ENCODE measurements around the gene DIAPH3. TPM values are rescaled to one million over a fixed set of nuclear protein-coding genes. Genes with fewer than 3 reads are reported as not detected.

DIAPH3 gene
- total RNA-seq, 4 donors from 2014 or later: 1.4 to 13.2 (median 2.6) TPM

GRCh38 chr13:59689057-59689456 is 474.7 kb downstream of the DIAPH3 start:
- Histone ChIP-seq H3K27ac (no peak overlapping the region), H3K4me3 (no peak overlapping the region), H3K36me3 (no peaks in the 10 kb centered on the region), H3K27me3 (no peaks in the 10 kb centered on the region), H3K9me3 (no peaks in the 10 kb centered on the region), H3K4me1 (no peaks in the 10 kb centered on the region)
- no peak for DNase-seq
- TF ChIP-seq POLR2A (IDR thresholded peaks at IDR 0.05) (no peak), CTCF (IDR thresholded peaks at IDR 0.05) (no peak)

DNA sequence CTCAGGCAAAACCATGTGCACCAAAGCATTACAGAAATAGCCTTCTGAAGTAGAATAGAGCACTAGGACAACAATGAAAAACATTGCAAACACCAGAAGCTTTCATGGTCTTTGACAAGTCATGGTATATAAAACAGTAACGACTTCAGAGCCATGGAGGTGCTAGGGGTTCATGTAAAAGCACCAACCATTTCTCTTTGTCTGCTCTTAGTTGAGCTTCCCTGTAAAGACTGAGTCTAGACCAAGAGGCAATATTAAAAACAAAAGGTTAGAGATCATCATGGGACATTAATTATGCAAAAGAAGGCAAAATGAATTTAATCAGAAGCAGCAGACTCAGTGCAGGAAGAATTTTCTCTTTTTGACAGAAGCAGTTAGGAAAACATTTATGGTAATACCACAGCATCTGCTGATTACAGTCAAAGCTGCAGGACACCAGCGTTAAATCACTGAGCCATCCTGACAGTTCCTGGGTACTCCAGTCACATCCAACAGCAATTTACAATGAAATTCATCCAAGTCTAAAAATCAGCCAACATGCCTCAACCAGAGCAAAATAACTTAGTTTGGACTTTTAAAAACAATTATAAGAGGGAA is 476.8 kb downstream of the DIAPH3 start:
- no peaks in the 10 kb centered on the region for H3K36me3 ChIP-seq
- H3K4me3 ChIP-seq: no peak overlapping the region
- no peak for DNase-seq
- no peaks in the 10 kb centered on the region for H3K9me3 ChIP-seq
- no peak overlapping the region for H3K27ac ChIP-seq
- no peaks in the 10 kb centered on the region for H3K4me1 ChIP-seq
- TF ChIP-seq CTCF (IDR thresholded peaks at IDR 0.05) (no peak), POLR2A (IDR thresholded peaks at IDR 0.05) (no peak)
- H3K27me3 ChIP-seq: no peaks in the 10 kb centered on the region

DNA sequence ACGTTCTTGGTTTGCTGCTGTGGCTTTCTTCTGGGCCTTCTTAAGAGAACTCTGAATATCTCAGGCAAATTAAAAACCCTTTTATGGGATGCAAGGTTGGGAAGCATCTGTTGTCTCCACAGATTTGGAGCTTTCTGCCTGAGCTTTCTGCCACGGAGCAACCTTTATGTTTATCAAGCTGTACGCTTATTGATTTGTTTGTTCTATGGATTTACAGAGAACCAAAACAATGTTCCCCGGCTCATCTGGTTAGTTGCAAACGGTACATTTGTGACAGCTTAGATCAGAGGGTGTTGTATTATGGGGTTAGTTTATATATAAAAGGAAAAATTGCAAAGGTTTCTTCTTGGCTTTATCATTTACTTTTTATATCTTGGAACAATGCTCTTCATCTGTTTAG is 479.6 kb downstream of the DIAPH3 start:
- TF ChIP-seq POLR2A (IDR thresholded peaks at IDR 0.05) (no peak), CTCF (IDR thresholded peaks at IDR 0.05) (no peak)
- Histone ChIP-seq H3K36me3 (no peaks in the 10 kb centered on the region), H3K27me3 (no peaks in the 10 kb centered on the region), H3K9me3 (no peaks in the 10 kb centered on the region), H3K4me1 (no peaks in the 10 kb centered on the region), H3K27ac (no peak overlapping the region), H3K4me3 (no peak overlapping the region)
- DNase-seq: no peak

GRCh38 chr13:59681636-59682311 is 482.0 kb downstream of the DIAPH3 start:
- H3K36me3 ChIP-seq: no peaks in the 10 kb centered on the region
- no peak for DNase-seq
- H3K4me1 ChIP-seq: no peaks in the 10 kb centered on the region
- no peak overlapping the region for H3K27ac ChIP-seq
- H3K9me3 ChIP-seq: no peaks in the 10 kb centered on the region
- TF ChIP-seq POLR2A (IDR thresholded peaks at IDR 0.05): no peak
- no peak for TF ChIP-seq CTCF (IDR thresholded peaks at IDR 0.05)
- H3K27me3 ChIP-seq: no peaks in the 10 kb centered on the region
- H3K4me3 ChIP-seq: no peak overlapping the region

GRCh38 chr13:59680429-59681024 is 483.2 kb downstream of the DIAPH3 start:
- Histone ChIP-seq H3K4me1 (no peaks in the 10 kb centered on the region), H3K36me3 (no peaks in the 10 kb centered on the region), H3K4me3 (no peak overlapping the region), H3K27ac (no peak overlapping the region), H3K27me3 (no peaks in the 10 kb centered on the region), H3K9me3 (no peaks in the 10 kb centered on the region)
- TF ChIP-seq POLR2A (IDR thresholded peaks at IDR 0.05) (no peak), CTCF (IDR thresholded peaks at IDR 0.05) (peak in 5 of 6 experiments; percentile 16 to 65 (median 62))
- no peak for DNase-seq
